ENCODE measurements around the gene PCDHB7.
"Not testable (repeated sequence)": the region's sequence is repeated elsewhere in the genome, so short reads cannot be mapped to it uniquely, and the experiment has no call there.

GRCh38 chr5:141157356-141157755 lies 15.1 kb upstream of the PCDHB7 start:
- TF ChIP-seq, protein P1, sequence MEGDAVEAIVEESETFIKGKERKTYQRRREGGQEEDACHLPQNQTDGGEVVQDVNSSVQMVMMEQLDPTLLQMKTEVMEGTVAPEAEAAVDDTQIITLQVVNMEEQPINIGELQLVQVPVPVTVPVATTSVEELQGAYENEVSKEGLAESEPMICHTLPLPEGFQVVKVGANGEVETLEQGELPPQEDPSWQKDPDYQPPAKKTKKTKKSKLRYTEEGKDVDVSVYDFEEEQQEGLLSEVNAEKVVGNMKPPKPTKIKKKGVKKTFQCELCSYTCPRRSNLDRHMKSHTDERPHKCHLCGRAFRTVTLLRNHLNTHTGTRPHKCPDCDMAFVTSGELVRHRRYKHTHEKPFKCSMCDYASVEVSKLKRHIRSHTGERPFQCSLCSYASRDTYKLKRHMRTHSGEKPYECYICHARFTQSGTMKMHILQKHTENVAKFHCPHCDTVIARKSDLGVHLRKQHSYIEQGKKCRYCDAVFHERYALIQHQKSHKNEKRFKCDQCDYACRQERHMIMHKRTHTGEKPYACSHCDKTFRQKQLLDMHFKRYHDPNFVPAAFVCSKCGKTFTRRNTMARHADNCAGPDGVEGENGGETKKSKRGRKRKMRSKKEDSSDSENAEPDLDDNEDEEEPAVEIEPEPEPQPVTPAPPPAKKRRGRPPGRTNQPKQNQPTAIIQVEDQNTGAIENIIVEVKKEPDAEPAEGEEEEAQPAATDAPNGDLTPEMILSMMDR (IDR thresholded peaks at IDR 0.05), result not testable (repeated sequence)
- TF ChIP-seq POLR2A (IDR thresholded peaks at IDR 0.05), result not testable (repeated sequence)
